Activated CD4-positive, alpha-beta T cell treated with anti-CD3 and anti-CD28 coated beads, Interleukin-2, amount 10 ng/mL, durations not matched to agents 7 days and 5 days (primary cell): ENCODE data around the gene FOXJ2. TPM values are rescaled to one million over a fixed set of nuclear protein-coding genes. Genes with fewer than 3 reads are reported as not detected.

Source experiments
- CTCF ChIA-PET: fragments of 350-600 bp; sonication (Branson Sonifier 250); formaldehyde crosslinking; loops from one replicate; lab custom pipeline; 2021; ENCODE audit warnings: antibody characterized with exemption; lab: Charles Lee
- POLR2A ChIA-PET: fragments of 350-600 bp; sonication (Branson Sonifier 250); formaldehyde crosslinking; loops from one replicate; lab custom pipeline; 2021; ENCODE audit warnings: antibody characterized with exemption; lab: Charles Lee
- DNase-seq: peaks from one replicate; pipeline ENCODE4 v3.0.0-alpha.2; 2020
- H3K27ac Mint-ChIP-seq: one replicate; pipeline ENCODE4 v1.8.0; 2021; ENCODE audit warnings: mild to moderate bottlenecking, moderate library complexity, mixed read lengths
- H3K27me3 Mint-ChIP-seq: one replicate; pipeline ENCODE4 v1.8.0; 2021; ENCODE audit warnings: mixed read lengths
- H3K36me3 Mint-ChIP-seq: one replicate; pipeline ENCODE4 v1.8.0; 2021; ENCODE audit warnings: low read depth, mixed read lengths
- H3K4me1 Mint-ChIP-seq: one replicate; pipeline ENCODE4 v1.8.0; 2021; ENCODE audit warnings: mixed read lengths
- H3K4me3 Mint-ChIP-seq: one replicate; pipeline ENCODE4 v1.8.0; 2021; ENCODE audit warnings: mild to moderate bottlenecking, moderate library complexity, mixed read lengths
- H3K9me3 Mint-ChIP-seq: one replicate; pipeline ENCODE4 v1.8.0; 2021; ENCODE audit warnings: mixed read lengths
- total RNA-seq, 2 experiments: library from RNA; stranded (reverse); gene quantifications; one replicate each; pipeline ENCODE4 v1.2.3, GENCODE V29; 2021

FOXJ2 gene
- total RNA-seq, 2 experiments from 2014 or later = 21.4 to 22.5 TPM

DNA sequence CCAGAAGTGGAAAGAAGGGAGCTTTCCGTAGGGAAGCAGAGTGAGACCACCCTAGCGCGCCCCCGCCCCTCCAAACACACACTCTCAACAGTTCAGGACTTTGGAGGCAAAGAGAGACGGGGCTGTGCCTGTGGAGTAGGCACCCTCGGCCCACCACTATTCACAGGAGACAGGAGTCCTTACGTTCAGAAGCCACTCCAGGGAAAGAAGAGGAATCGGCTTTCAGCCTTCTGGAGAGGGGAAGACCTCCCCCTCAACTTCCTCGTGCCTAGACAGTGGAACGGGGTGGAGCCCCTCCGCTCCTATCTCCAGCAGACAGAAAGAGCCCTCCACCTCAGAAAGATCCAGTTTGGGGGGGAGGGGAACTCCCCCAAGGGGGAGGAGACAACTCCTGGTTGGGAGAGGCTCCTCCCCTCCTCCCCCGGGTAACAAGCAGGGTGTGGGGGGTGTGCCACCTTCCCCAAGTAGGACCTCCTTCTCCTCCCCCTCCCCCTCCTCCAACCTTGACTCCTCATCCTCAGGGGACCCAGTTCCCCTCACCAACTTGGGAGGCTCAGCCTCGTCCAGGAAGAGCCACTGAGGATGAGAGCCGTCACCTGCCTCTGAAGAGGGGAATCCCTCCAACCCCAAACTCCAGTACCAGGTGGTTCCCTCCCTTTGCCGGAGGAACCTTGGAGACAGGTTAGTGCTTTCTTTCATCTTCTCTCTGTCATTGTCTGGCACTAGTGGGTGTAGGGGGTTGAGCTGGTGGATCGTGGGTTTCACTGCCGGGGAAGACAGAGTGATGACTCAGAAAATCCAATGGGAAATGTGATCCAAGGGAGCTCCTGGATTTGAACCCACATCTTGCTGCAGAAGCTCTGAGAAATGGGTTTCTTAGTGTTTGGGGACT, 883 bp downstream of the FOXJ2 start:
- CTCF ChIA-PET = interaction anchor here (0.6 to 5.6 kb wide), 9 partner anchors 11 to 145 kb away, joined by 3 to 29 read pairs (median 3); no protein-coding TSS in a partner anchor
- peak overlapping the region; percentile 85 for H3K4me3 Mint-ChIP-seq
- H3K36me3 Mint-ChIP-seq = peaks cover 17% of the 10 kb centered on the region
- POLR2A ChIA-PET = no interaction called here
- peaks cover 60% of the 10 kb centered on the region for H3K4me1 Mint-ChIP-seq
- no peaks in the 10 kb centered on the region for H3K9me3 Mint-ChIP-seq
- peak; percentile 35 for DNase-seq
- H3K27me3 Mint-ChIP-seq = no peaks in the 10 kb centered on the region
- H3K27ac Mint-ChIP-seq = peak overlapping the region; percentile 85

GRCh38 chr12:8034802-8035201, 2.3 kb downstream of the FOXJ2 start:
- Mint-ChIP-seq H3K9me3 (no peaks in the 10 kb centered on the region), H3K4me3 (peak overlapping the region; percentile 85), H3K27ac (no peak overlapping the region), H3K27me3 (no peaks in the 10 kb centered on the region), H3K4me1 (peaks cover 68% of the 10 kb centered on the region), H3K36me3 (peaks cover 19% of the 10 kb centered on the region)
- DNase-seq = no peak
- CTCF ChIA-PET = interaction anchor here (0.9 to 5.6 kb wide), 6 partner anchors 10 to 102 kb away, joined by 3 to 29 read pairs (median 3); partner anchors contain the start of gene C3AR1
- POLR2A ChIA-PET = no interaction called here

GRCh38 chr12:8035440-8036010, 3.0 kb downstream of the FOXJ2 start:
- Mint-ChIP-seq H3K9me3 (no peaks in the 10 kb centered on the region), H3K27me3 (no peaks in the 10 kb centered on the region), H3K4me3 (no peak overlapping the region), H3K36me3 (peaks cover 25% of the 10 kb centered on the region), H3K4me1 (peaks cover 68% of the 10 kb centered on the region), H3K27ac (no peak overlapping the region)
- ChIA-PET POLR2A (no interaction called here), CTCF (interaction anchor here (0.7 to 5.6 kb wide), 3 partner anchors 9 to 43 kb away, joined by 3 to 29 read pairs (median 5); no protein-coding TSS in a partner anchor)
- no peak for DNase-seq

DNA sequence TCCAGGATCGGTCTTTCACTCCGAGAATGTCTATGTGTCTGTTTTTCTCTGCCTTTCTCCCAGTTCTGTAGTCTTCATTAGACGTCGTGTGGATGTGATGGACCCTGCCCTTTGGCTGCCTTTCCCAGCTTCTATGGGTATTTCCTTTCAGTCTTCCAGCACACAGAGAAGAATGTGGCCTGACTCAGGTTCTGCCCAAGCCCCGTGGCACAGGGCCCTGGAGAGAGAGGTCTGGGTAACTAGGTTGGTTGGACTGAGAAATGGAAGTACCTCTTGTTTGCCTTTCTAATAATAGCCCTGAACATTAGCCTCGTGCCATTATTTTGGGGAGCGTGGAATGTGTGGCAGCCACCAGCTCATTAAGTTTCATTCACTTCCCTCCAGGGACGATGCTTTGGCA, 3.8 kb downstream of the FOXJ2 start:
- Mint-ChIP-seq H3K27me3 (no peaks in the 10 kb centered on the region), H3K9me3 (no peaks in the 10 kb centered on the region), H3K27ac (peak overlapping the region; percentile 47), H3K4me3 (no peak overlapping the region), H3K4me1 (peaks cover 67% of the 10 kb centered on the region), H3K36me3 (peaks cover 30% of the 10 kb centered on the region)
- DNase-seq = no peak
- ChIA-PET CTCF (interaction anchor here (0.7 to 5.6 kb wide), 4 partner anchors 9 to 42 kb away, joined by 3 to 29 read pairs (median 4); no protein-coding TSS in a partner anchor), POLR2A (no interaction called here)

DNA sequence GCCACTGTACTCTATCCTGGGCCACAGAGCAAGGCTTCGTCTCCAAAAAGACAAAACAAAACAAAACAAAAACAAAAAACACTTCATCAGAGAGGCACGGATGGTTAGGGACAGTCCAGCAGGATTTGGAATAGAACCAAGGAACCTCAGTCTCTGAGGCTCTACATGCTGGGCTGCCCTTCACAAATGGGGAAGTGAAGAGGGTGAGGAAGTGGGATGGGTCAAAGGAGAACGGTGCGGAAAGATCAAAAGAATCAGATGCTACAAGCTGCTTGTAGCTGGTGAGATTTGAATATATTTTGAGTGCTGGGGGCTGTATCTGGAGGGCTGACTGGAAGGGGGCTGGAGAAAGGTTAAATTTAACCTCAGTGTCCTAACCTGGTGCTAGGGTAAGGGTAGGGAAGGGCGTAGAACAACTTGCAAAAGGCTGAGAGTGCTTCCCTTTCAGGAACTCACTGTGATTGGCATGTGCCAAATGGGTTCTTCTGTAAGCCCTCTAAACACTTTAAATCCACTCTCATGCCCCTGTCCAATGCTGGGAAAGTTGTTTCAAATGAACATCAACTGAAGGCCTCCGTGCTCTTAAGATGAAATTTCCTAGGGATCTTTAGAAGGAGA, 4.6 kb downstream of the FOXJ2 start:
- Mint-ChIP-seq H3K9me3 (no peaks in the 10 kb centered on the region), H3K27me3 (no peaks in the 10 kb centered on the region), H3K27ac (peak overlapping the region; percentile 83), H3K36me3 (peaks cover 37% of the 10 kb centered on the region), H3K4me1 (peaks cover 62% of the 10 kb centered on the region), H3K4me3 (peak overlapping the region; percentile 52)
- ChIA-PET CTCF (interaction anchor here (0.5 to 2.1 kb wide), 5 partner anchors 9 to 189 kb away, joined by 3 to 7 read pairs (median 4); no protein-coding TSS in a partner anchor), POLR2A (no interaction called here)
- DNase-seq = peak; percentile 29

- no peaks in the 10 kb centered on the region for H3K9me3 Mint-ChIP-seq
- H3K4me1 Mint-ChIP-seq = peaks cover 62% of the 10 kb centered on the region
- peak overlapping the region; percentile 57 for H3K4me3 Mint-ChIP-seq
- ChIA-PET POLR2A (no interaction called here), CTCF (interaction anchor here (0.9 to 2.1 kb wide), 8 partner anchors 11 to 105 kb away, joined by 3 to 7 read pairs (median 4); no protein-coding TSS in a partner anchor)
- peak overlapping the region; percentile 63 for H3K27ac Mint-ChIP-seq
- peaks cover 42% of the 10 kb centered on the region for H3K36me3 Mint-ChIP-seq
- no peaks in the 10 kb centered on the region for H3K27me3 Mint-ChIP-seq
- no peak for DNase-seq
Measured at GRCh38 chr12:8037947-8038346, 5.4 kb downstream of the FOXJ2 start.

DNA sequence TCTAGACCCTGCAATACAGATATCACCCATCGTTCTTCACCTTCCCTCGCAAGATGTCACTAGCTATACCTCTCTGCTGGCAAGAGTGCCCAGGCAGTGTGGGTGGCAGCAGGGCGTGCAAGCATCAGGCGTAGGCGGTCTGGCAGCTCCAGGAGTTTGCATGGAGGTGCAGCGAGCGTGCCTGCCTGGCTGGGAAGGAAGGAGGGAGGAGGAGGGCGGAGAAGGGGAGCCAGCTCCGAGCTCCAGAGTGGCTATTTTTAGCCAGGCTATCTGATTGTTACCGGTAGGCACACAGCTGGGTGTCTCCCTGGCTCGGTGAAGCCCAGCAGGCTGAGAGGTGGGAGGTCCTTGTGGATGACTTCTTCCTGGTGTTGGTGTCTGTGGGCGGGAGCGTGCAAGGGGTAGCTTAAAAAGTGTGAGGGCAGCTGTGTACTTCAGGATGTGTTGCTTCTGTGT, 6.2 kb downstream of the FOXJ2 start:
- ChIA-PET POLR2A (no interaction called here), CTCF (interaction anchor here (0.9 to 1.8 kb wide), 7 partner anchors 10 to 105 kb away, joined by 3 to 7 read pairs (median 4); no protein-coding TSS in a partner anchor)
- no peaks in the 10 kb centered on the region for H3K27me3 Mint-ChIP-seq
- peak overlapping the region; percentile 58 for H3K27ac Mint-ChIP-seq
- H3K9me3 Mint-ChIP-seq = no peaks in the 10 kb centered on the region
- DNase-seq = peak; percentile 49
- H3K36me3 Mint-ChIP-seq = peaks cover 46% of the 10 kb centered on the region
- H3K4me3 Mint-ChIP-seq = peak overlapping the region; percentile 57
- H3K4me1 Mint-ChIP-seq = peaks cover 57% of the 10 kb centered on the region

- ChIA-PET CTCF (interaction anchor here (0.6 to 1.5 kb wide), 5 partner anchors 10 to 73 kb away, joined by 3 to 8 read pairs (median 3); no protein-coding TSS in a partner anchor), POLR2A (no interaction called here)
- peaks cover 38% of the 10 kb centered on the region for H3K4me1 Mint-ChIP-seq
- H3K9me3 Mint-ChIP-seq = no peaks in the 10 kb centered on the region
- H3K36me3 Mint-ChIP-seq = peaks cover 52% of the 10 kb centered on the region
- no peaks in the 10 kb centered on the region for H3K27me3 Mint-ChIP-seq
- no peak for DNase-seq
- H3K27ac Mint-ChIP-seq = no peak overlapping the region
- no peak overlapping the region for H3K4me3 Mint-ChIP-seq
Measured at GRCh38 chr12:8040791-8041190, 8.3 kb downstream of the FOXJ2 start.

- peaks cover 74% of the 10 kb centered on the region for H3K36me3 Mint-ChIP-seq
- POLR2A ChIA-PET = no interaction called here
- H3K4me1 Mint-ChIP-seq = peaks cover 16% of the 10 kb centered on the region
- DNase-seq = peak; percentile 84
- H3K27me3 Mint-ChIP-seq = no peaks in the 10 kb centered on the region
- H3K27ac Mint-ChIP-seq = no peak overlapping the region
- H3K9me3 Mint-ChIP-seq = no peaks in the 10 kb centered on the region
- CTCF ChIA-PET = interaction anchor here (0.7 to 6.2 kb wide), 11 partner anchors 9 to 1173 kb away, joined by 3 to 38 read pairs (median 5); partner anchors contain the start of genes C3AR1 and FOXJ2
- H3K4me3 Mint-ChIP-seq = no peak overlapping the region
Measured at GRCh38 chr12:8045952-8046944, 13.7 kb downstream of the FOXJ2 start.

GRCh38 chr12:8047842-8048241, 15.3 kb downstream of the FOXJ2 start:
- Mint-ChIP-seq H3K36me3 (peaks cover 68% of the 10 kb centered on the region), H3K27ac (peak overlapping the region; percentile 14), H3K9me3 (no peaks in the 10 kb centered on the region), H3K27me3 (no peaks in the 10 kb centered on the region), H3K4me1 (peaks cover 16% of the 10 kb centered on the region), H3K4me3 (no peak overlapping the region)
- no peak for DNase-seq
- POLR2A ChIA-PET = no interaction called here
- CTCF ChIA-PET = interaction anchor here (1.1 to 6.2 kb wide), 3 partner anchors 10 to 30 kb away, joined by 3 to 38 read pairs (median 4); no protein-coding TSS in a partner anchor

GRCh38 chr12:8048906-8049305, 16.4 kb downstream of the FOXJ2 start:
- peaks cover 62% of the 10 kb centered on the region for H3K36me3 Mint-ChIP-seq

More at GRCh38 chr12:8048906-8049305, 16.4 kb downstream of the FOXJ2 start:
- no peak overlapping the region for H3K4me3 Mint-ChIP-seq
- no peaks in the 10 kb centered on the region for H3K27me3 Mint-ChIP-seq
- H3K9me3 Mint-ChIP-seq = no peaks in the 10 kb centered on the region
- DNase-seq = no peak
- CTCF ChIA-PET = interaction anchor here (1.1 to 6.2 kb wide), 3 partner anchors 11 to 29 kb away, joined by 3 to 38 read pairs (median 4); no protein-coding TSS in a partner anchor
- peaks cover 16% of the 10 kb centered on the region for H3K4me1 Mint-ChIP-seq
- POLR2A ChIA-PET = no interaction called here
- H3K27ac Mint-ChIP-seq = no peak overlapping the region
